ENCODE results near the gene ZNF680. TPM values are rescaled to one million over a fixed set of nuclear protein-coding genes. Genes with fewer than 3 reads are reported as not detected.

ZNF680 gene
- total and polyA plus RNA-seq, 2 donors: 11.1 to 16.9 TPM

DNA sequence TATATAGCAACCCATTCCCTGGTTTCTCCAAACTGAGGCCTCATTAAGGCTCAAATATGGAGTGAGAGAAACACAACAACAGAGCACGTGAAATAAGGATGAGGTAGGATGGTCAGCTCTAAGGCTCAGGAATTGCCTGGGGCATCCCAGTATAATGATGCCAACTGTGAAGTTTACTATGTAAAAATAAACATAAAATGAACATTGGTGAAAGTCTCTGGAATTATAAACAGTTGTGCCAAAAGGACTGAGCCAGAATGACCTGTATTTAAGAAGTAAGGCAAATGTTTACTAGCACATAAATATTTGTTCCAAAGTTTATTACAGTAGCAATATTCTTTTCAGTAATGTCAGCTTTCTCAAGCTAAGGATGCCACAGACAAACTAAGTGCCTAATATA is 64.6 kb downstream of the ZNF680 start:
- Histone ChIP-seq H3K4me3 (ENCODE audit: low read length in 2 of 2) (no peak overlapping the region), H3K27ac (ENCODE audit: low read depth in 1 of 2, low read length in 1 of 2) (no peak overlapping the region), H3K9me3 (ENCODE audit: control insufficient read depth in 2 of 2, insufficient read depth in 1 of 2, low read length in 1 of 2) (peaks cover 5 to 13% of the 10 kb centered on the region in 2 donors), H3K4me1 (ENCODE audit: control insufficient read depth in 2 of 2, insufficient read depth in 2 of 2, low read length in 2 of 2) (no peaks in the 10 kb centered on the region), H3K36me3 (ENCODE audit: control insufficient read depth in 2 of 2, insufficient read depth in 2 of 2, low read length in 1 of 2) (no peaks in the 10 kb centered on the region), H3K27me3 (ENCODE audit: control insufficient read depth in 2 of 2, insufficient read depth in 1 of 2, low read length in 1 of 2) (no peaks in the 10 kb centered on the region)
- WGBS: 97% methylated on average over 1 of the region's 1 CpG
- DNase-seq (ENCODE audit: low read depth in 6 of 9, low spot score in 9 of 9): no peak

DNA sequence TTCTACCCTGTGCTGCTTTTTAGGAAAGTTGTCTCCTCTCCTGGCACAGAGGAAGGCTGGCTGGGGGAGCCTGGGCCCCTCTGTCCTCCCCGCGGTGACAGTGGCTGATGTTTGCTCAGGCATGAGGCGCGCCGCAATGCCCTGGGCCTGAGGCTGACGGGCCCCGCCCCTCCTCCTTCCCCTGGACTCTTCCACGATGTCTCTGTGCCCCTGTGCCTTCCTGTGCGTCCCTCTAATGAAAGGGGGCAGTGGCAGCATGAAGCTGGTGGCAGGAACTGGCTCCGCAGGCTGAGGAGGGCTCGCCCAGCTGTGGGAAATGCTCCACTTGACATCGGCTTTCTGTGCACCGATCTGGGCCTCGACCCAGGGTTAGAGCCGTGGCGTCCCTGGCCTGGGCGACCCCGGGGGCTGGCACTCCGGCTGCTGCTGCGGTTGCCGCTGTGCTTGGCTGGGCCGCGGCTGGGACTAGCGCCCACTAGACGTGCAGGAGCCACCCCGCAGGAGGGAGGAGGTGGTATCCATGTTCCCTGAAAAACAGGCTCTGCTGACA is 67.9 kb downstream of the ZNF680 start:
- DNase-seq (ENCODE audit: low read depth in 6 of 9, low spot score in 9 of 9): no peak
- peaks cover 4 to 18% of the 10 kb centered on the region in 2 donors for H3K9me3 ChIP-seq (ENCODE audit: control insufficient read depth in 2 of 2, insufficient read depth in 1 of 2, low read length in 1 of 2)

DNA sequence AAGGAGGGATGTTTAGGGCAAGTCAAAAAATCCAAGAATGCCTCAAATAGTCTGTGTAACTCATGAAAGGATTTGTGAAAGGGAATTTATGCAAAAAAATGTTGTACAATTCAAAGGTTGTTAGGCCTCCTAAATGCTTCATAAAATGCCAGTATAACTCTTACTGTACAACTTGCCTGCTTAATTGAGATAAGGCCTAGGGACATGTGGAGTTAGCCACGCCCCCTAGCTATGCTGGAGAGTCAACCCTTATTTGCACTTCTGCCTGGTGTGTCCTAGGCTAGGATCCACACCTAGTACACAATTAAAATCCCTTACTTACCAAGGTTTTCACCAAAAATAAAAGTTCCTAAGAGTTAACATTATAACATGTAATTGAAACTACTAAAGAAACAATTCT is 77.2 kb downstream of the ZNF680 start:
- peaks cover 1 to 11% of the 10 kb centered on the region in 2 donors for H3K9me3 ChIP-seq (ENCODE audit: control insufficient read depth in 2 of 2, insufficient read depth in 1 of 2, low read length in 1 of 2)
- no peak overlapping the region for H3K27ac ChIP-seq (ENCODE audit: low read depth in 1 of 2, low read length in 1 of 2)
- DNase-seq (ENCODE audit: low read depth in 6 of 9, low spot score in 9 of 9): no peak
- no peaks in the 10 kb centered on the region for H3K36me3 ChIP-seq (ENCODE audit: control insufficient read depth in 2 of 2, insufficient read depth in 2 of 2, low read length in 1 of 2)
- WGBS: 63% methylated on average over 1 of the region's 1 CpG
- H3K4me3 ChIP-seq (ENCODE audit: low read length in 2 of 2): no peak overlapping the region
- H3K4me1 ChIP-seq (ENCODE audit: control insufficient read depth in 2 of 2, insufficient read depth in 2 of 2, low read length in 2 of 2): no peaks in the 10 kb centered on the region
- no peaks in the 10 kb centered on the region for H3K27me3 ChIP-seq (ENCODE audit: control insufficient read depth in 2 of 2, insufficient read depth in 1 of 2, low read length in 1 of 2)

More for the DNA sequence above, 67.9 kb downstream of the ZNF680 start:
- Histone ChIP-seq H3K36me3 (ENCODE audit: control insufficient read depth in 2 of 2, insufficient read depth in 2 of 2, low read length in 1 of 2) (no peaks in the 10 kb centered on the region), H3K27ac (ENCODE audit: low read depth in 1 of 2, low read length in 1 of 2) (no peak overlapping the region), H3K27me3 (ENCODE audit: control insufficient read depth in 2 of 2, insufficient read depth in 1 of 2, low read length in 1 of 2) (no peaks in the 10 kb centered on the region), H3K4me3 (ENCODE audit: low read length in 2 of 2) (no peak overlapping the region), H3K4me1 (ENCODE audit: control insufficient read depth in 2 of 2, insufficient read depth in 2 of 2, low read length in 2 of 2) (no peaks in the 10 kb centered on the region)
- WGBS: 14% methylated on average over 26 of the region's 26 CpGs

Other genes with a start within 250 kb of the ZNF680 start
- gene ZNF736, start 249.1 kb downstream of the ZNF680 start, total RNA-seq: 11.6 TPM
- gene ZNF736, start 249.1 kb downstream of the ZNF680 start, polyA plus RNA-seq: 8.0 TPM
- gene ZNF107, start 103.1 kb upstream of the ZNF680 start, total RNA-seq: 13.5 TPM
- 8.9 TPM for gene ZNF107, start 103.1 kb upstream of the ZNF680 start, polyA plus RNA-seq
- 13.2 TPM for gene ZNF138, start 231.4 kb upstream of the ZNF680 start, total RNA-seq
- 11.4 TPM for gene ZNF138, start 231.4 kb upstream of the ZNF680 start, polyA plus RNA-seq

Data from thymus (tissue), 11 donors.